Spinal cord (tissue), 10 donors: ENCODE data around the gene FGF19. TPM values are rescaled to one million over a fixed set of nuclear protein-coding genes. Genes with fewer than 3 reads are reported as not detected.
"Not testable (repeated sequence)": the region's sequence is repeated elsewhere in the genome, so short reads cannot be mapped to it uniquely, and the experiment has no call there.

Experiments used
- DNase-seq, 6 donors: peaks; one replicate each; pipeline versions ENCODE4 v3.0.0 to v3.0.0-alpha.2; 2013 to 2015; ENCODE audit warnings: low spot score in 6 of 6, low read depth in 4 of 6
- H3K27ac ChIP-seq: one replicate; pipeline ENCODE4 v1.5.1; 2013; ENCODE audit warnings: low read depth, low read length, control low read depth
- H3K27me3 ChIP-seq: one replicate; pipeline ENCODE4 v1.6.1; 2013; ENCODE audit warnings: low read length; ENCODE audit not compliant: control insufficient read depth, insufficient read depth
- H3K36me3 ChIP-seq: one replicate; pipeline ENCODE4 v1.6.1; 2013; ENCODE audit warnings: low read length; ENCODE audit not compliant: control insufficient read depth, insufficient read depth
- H3K4me1 ChIP-seq: one replicate; pipeline ENCODE4 v1.6.1; 2013; ENCODE audit warnings: low read length; ENCODE audit not compliant: control insufficient read depth, insufficient read depth
- H3K4me3 ChIP-seq: one replicate; pipeline ENCODE4 v1.5.1; 2013; ENCODE audit warnings: low read depth, low read length, control low read depth
- H3K9me3 ChIP-seq: one replicate; pipeline ENCODE4 v1.6.1; 2013; ENCODE audit warnings: low read length; ENCODE audit not compliant: control insufficient read depth, insufficient read depth
- WGBS: methylation state at CpG from one replicate; pipeline ENCODE4 v1.1.5; 2013; ENCODE audit warnings: missing lambda C conversion rate; ENCODE audit not compliant: insufficient coverage; 5-methylcytosine and 5-hydroxymethylcytosine counted together
- polyA plus RNA-seq, 2 donors: library from polyadenylated mRNA; unstranded; fragments of 120-200 nt; gene quantifications; one replicate each; pipeline ENCODE4 v1.2.1, GENCODE V29; 2013; ENCODE audit not compliant: insufficient read length in 2 of 2
- total RNA-seq, 2 donors: library from RNA; depleted of rRNA in 1 of 2; stranded (reverse); fragments of 120-200 nt in 1 of 2; fragments of >200 nt in 1 of 2; gene quantifications; one replicate each; pipeline versions ENCODE4 v1.2.3 to v1.2.4, GENCODE V29; 2013 to 2014
- donor health status: healthy.

FGF19 gene
- total and polyA plus RNA-seq, 4 donors, result 0.44 to 0.48 TPM; not detected in 2

- 59% methylated on average over 13 of the region's 13 CpGs for WGBS
- Histone ChIP-seq H3K9me3 (no peaks in the 10 kb centered on the region), H3K27ac (no peak overlapping the region), H3K4me3 (no peak overlapping the region), H3K4me1 (peaks cover 42% of the 10 kb centered on the region), H3K36me3 (no peaks in the 10 kb centered on the region), H3K27me3 (peaks cover 58% of the 10 kb centered on the region)
- DNase-seq, result peak in 2 of 6 donors; percentile 28 to 36
Observed at GRCh38 chr11:69699213-69699612, 4.6 kb downstream of the FGF19 start.

GRCh38 chr11:69698362-69698761 is 5.5 kb downstream of the FGF19 start:
- no peaks in the 10 kb centered on the region for H3K9me3 ChIP-seq
- no peak for DNase-seq
- peaks cover 51% of the 10 kb centered on the region for H3K27me3 ChIP-seq
- H3K4me1 ChIP-seq, result peaks cover 35% of the 10 kb centered on the region
- no peaks in the 10 kb centered on the region for H3K36me3 ChIP-seq
- H3K27ac ChIP-seq, result no peak overlapping the region
- WGBS, result 100% methylated on average over 2 of the region's 2 CpGs
- no peak overlapping the region for H3K4me3 ChIP-seq

GRCh38 chr11:69697861-69698260 is 6.0 kb downstream of the FGF19 start:
- no peaks in the 10 kb centered on the region for H3K9me3 ChIP-seq
- H3K4me1 ChIP-seq, result peaks cover 30% of the 10 kb centered on the region
- H3K4me3 ChIP-seq, result no peak overlapping the region
- no peak for DNase-seq
- H3K27me3 ChIP-seq, result peaks cover 46% of the 10 kb centered on the region
- no peaks in the 10 kb centered on the region for H3K36me3 ChIP-seq
- no peak overlapping the region for H3K27ac ChIP-seq
- WGBS, result 86% methylated on average over 7 of the region's 10 CpGs

DNA sequence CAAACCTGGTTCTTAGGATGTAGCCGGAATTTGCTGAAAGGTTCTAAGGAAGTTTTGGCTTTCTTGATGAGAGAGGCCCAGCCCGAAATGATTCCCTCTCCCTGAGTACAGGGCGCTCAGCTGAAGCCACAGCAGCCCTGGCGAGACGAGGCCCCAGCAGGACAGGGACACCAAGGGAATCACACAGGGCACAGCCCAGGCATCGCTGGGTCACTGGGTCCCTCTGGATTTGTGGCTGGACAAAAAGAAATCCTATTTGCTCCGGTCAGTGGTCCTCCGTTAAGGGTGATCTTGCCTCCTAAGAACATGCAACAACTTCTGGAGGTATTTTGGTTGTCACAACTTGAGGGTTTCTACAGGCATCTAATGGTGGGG is 6.4 kb downstream of the FGF19 start:
- H3K4me1 ChIP-seq, result peaks cover 26% of the 10 kb centered on the region
- H3K27me3 ChIP-seq, result peaks cover 42% of the 10 kb centered on the region
- H3K36me3 ChIP-seq, result no peaks in the 10 kb centered on the region
- WGBS, result 90% methylated on average over 5 of the region's 8 CpGs
- H3K9me3 ChIP-seq, result peaks cover 2% of the 10 kb centered on the region
- no peak for DNase-seq
- no peak overlapping the region for H3K27ac ChIP-seq
- no peak overlapping the region for H3K4me3 ChIP-seq

- WGBS, result 76% methylated on average over 14 of the region's 15 CpGs
- Histone ChIP-seq H3K4me3 (no peak overlapping the region), H3K4me1 (peaks cover 20% of the 10 kb centered on the region), H3K27ac (no peak overlapping the region), H3K27me3 (peaks cover 37% of the 10 kb centered on the region), H3K9me3 (peaks cover 2% of the 10 kb centered on the region), H3K36me3 (no peaks in the 10 kb centered on the region)
- DNase-seq, result no peak
Observed at GRCh38 chr11:69696749-69697468, 6.9 kb downstream of the FGF19 start.

DNA sequence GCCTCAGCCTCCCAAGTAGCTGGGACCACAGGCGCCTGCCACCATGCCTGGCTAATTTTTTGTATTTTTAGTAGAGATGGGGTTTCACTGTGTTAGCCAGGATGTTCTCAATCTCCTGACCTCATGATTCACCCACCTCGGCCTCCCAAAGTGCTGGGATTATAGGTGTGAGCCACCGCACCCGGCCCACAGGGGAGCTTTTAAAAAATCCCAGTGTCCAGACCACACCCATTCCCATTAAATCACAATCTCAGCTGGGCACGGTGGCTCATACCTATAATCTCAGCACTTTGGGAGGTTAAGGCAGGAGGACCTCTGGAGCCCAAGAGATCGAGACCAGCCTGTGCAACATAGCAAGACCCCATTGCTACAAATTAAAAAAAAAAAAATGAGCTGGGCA is 7.8 kb downstream of the FGF19 start:
- not testable (repeated sequence) for H3K4me3 ChIP-seq, H3K9me3 ChIP-seq, DNase-seq, H3K27ac ChIP-seq, H3K36me3 ChIP-seq
- Histone ChIP-seq H3K4me1 (peaks cover 12% of the 10 kb centered on the region), H3K27me3 (peaks cover 28% of the 10 kb centered on the region)
- WGBS, result 95% methylated on average over 3 of the region's 6 CpGs

- Histone ChIP-seq H3K36me3 (no peaks in the 10 kb centered on the region), H3K27ac (no peak overlapping the region), H3K4me1 (peaks cover 8% of the 10 kb centered on the region), H3K27me3 (peaks cover 23% of the 10 kb centered on the region), H3K9me3 (peaks cover 2% of the 10 kb centered on the region), H3K4me3 (no peak overlapping the region)
- no CpG with 5 or more reads among the region's 7 CpGs for WGBS
- DNase-seq, result no peak
Observed at GRCh38 chr11:69695581-69695980, 8.2 kb downstream of the FGF19 start.

DNA sequence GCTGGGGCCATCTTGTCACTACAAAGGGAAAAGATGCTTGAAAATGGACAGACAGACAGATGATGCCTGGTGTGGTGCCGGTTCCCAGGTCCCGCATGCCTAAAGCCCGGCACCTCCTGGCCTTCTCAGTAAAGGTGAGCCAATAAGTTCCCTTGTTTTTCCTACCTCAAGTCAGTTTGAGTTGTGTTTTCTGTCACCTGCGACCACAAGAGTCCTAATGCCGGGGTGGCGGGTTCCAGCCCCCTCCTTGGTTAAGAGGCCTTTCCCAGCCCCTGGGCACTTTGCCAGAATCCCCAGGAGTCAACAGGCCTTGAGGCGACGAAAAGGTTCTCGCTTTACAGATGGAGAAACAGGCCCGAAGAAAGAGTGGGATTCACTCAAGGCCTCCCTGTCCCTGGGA is 9.0 kb downstream of the FGF19 start:
- Histone ChIP-seq H3K27ac (no peak overlapping the region), H3K27me3 (peaks cover 19% of the 10 kb centered on the region), H3K4me1 (peaks cover 5% of the 10 kb centered on the region), H3K36me3 (no peaks in the 10 kb centered on the region), H3K4me3 (no peak overlapping the region), H3K9me3 (peaks cover 2% of the 10 kb centered on the region)
- WGBS, result 70% methylated on average over 10 of the region's 10 CpGs
- no peak for DNase-seq

- Histone ChIP-seq H3K27ac (no peak overlapping the region), H3K9me3 (peaks cover 2% of the 10 kb centered on the region), H3K36me3 (no peaks in the 10 kb centered on the region), H3K4me3 (no peak overlapping the region), H3K27me3 (peaks cover 8% of the 10 kb centered on the region), H3K4me1 (no peaks in the 10 kb centered on the region)
- no peak for DNase-seq
Observed at GRCh38 chr11:69692422-69692821, 11.4 kb downstream of the FGF19 start.

DNA sequence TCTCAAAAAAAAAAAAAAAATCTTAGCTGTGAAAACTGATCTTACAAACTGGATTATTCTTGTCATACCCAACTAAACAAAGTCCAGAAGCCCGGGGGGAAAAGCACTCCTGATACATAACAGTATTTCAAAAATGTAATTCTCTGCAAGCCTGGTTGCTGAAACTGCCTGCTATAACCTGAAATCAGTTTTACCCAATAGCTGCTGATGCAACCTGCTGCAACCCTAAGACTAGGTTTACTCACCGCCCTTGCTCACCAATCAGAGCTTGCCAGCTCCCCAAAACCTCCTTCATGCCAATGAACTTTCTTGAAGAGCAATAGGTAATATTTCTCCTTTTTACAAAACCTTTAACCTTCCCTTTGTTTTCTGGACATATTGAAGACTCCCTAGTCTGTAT is 12.4 kb downstream of the FGF19 start:
- H3K4me1 ChIP-seq, result no peaks in the 10 kb centered on the region
- WGBS, result 100% methylated on average over 1 of the region's 2 CpGs

More for the DNA sequence above, 12.4 kb downstream of the FGF19 start:
- no peak overlapping the region for H3K27ac ChIP-seq
- H3K36me3 ChIP-seq, result no peaks in the 10 kb centered on the region
- H3K4me3 ChIP-seq, result no peak overlapping the region
- no peak for DNase-seq
- H3K9me3 ChIP-seq, result peaks cover 2% of the 10 kb centered on the region
- peaks cover 4% of the 10 kb centered on the region for H3K27me3 ChIP-seq
